PC-9 (cell line): Measurements from ENCODE around the gene ASCC3. TPM values are rescaled to one million over a fixed set of nuclear protein-coding genes. Genes with fewer than 3 reads are reported as not detected.

Experiments
- BruUV-seq: library from RNA; stranded (reverse); fragments of 400-500 nt; replicated peaks from 2 replicates; lab custom pipeline; 2021; lab: Mats Ljungman, UMichigan
- CTCF ChIA-PET: fragments of 300-600 bp; sonication (Branson Sonifier 250); formaldehyde crosslinking; loops from one replicate; lab custom pipeline; 2022; ENCODE audit warnings: antibody characterized with exemption; lab: Charles Lee
- POLR2A ChIA-PET: fragments of 300-600 bp; sonication (Branson Sonifier 250); formaldehyde crosslinking; loops from one replicate; lab custom pipeline; 2022; ENCODE audit warnings: antibody characterized with exemption; ENCODE audit not compliant: unreplicated experiment; lab: Charles Lee
- DNase-seq, 2 experiments: peaks; one replicate each; pipeline versions ENCODE4 v3.0.0 to v3.0.0-alpha.2; 2015 to 2022; ENCODE audit warnings: mixed read lengths in 1 of 2
- H2AFZ ChIP-seq: fragments of 200-600 bp; sonication (generic); 2 replicates; pipeline ENCODE4 v1.8.1; 2017; ENCODE audit warnings: antibody characterized with exemption
- H3F3A ChIP-seq: fragments of 200-600 bp; sonication (generic); 2 replicates; pipeline ENCODE4 v1.8.1; 2017; ENCODE audit warnings: antibody characterized with exemption, mild to moderate bottlenecking, low read depth; ENCODE audit not compliant: insufficient read depth
- H3K27ac ChIP-seq: fragments of 200-600 bp; sonication (generic); 2 replicates; pipeline ENCODE4 v1.6.1; 2016; ENCODE audit warnings: mixed run types
- H3K27me3 ChIP-seq: fragments of 200-600 bp; sonication (generic); 2 replicates; pipeline ENCODE4 v1.6.1; 2016; ENCODE audit warnings: low read depth, mixed run types; ENCODE audit not compliant: insufficient read depth
- H3K36me3 ChIP-seq: fragments of 200-600 bp; sonication (generic); 2 replicates; pipeline ENCODE4 v1.6.1; 2016; ENCODE audit warnings: low read depth, mixed run types
- H3K4me1 ChIP-seq: fragments of 200-600 bp; sonication (generic); replicated peaks from 2 replicates; pipeline ENCODE4 v1.6.1; 2016; ENCODE audit warnings: mixed run types; ENCODE audit not compliant: insufficient read depth
- H3K4me2 ChIP-seq: fragments of 200-600 bp; sonication (generic); 2 replicates; pipeline ENCODE4 v1.6.1; 2017; ENCODE audit warnings: mixed run types
- H3K4me3 ChIP-seq: fragments of 200-600 bp; sonication (generic); 2 replicates; pipeline ENCODE4 v1.6.1; 2016; ENCODE audit warnings: mixed run types
- H3K79me2 ChIP-seq: fragments of 200-600 bp; sonication (generic); 2 replicates; pipeline ENCODE4 v1.6.1; 2017; ENCODE audit warnings: low read depth, mixed run types
- H3K9me2 ChIP-seq: fragments of 200-600 bp; sonication (generic); 2 replicates; pipeline ENCODE4 v1.8.1; 2017; ENCODE audit warnings: mild to moderate bottlenecking; ENCODE audit not compliant: insufficient read depth
- H3K9me3 ChIP-seq: fragments of 200-600 bp; sonication (generic); 2 replicates; pipeline ENCODE4 v1.8.1; 2016; ENCODE audit warnings: low read depth; ENCODE audit not compliant: insufficient read depth
- H4K20me1 ChIP-seq: fragments of 200-600 bp; sonication (generic); 2 replicates; pipeline ENCODE4 v1.8.1; 2017; ENCODE audit not compliant: insufficient read depth
- EZH2 ChIP-seq: fragments of 200-600 bp; sonication (generic); IDR thresholded peaks from 2 replicates; pipeline ENCODE4 v1.8.0; 2017; ENCODE audit warnings: antibody characterized with exemption, low read depth
- intact Hi-C: fragments of 100-400 bp; cut with micrococcal nuclease; formaldehyde crosslinking; loops from one replicate; pipeline ENCODE4 v1.10.0; 2022; ENCODE audit not compliant: unreplicated experiment
- total RNA-seq: library from RNA; stranded (reverse); gene quantifications from 2 replicates; pipeline ENCODE4 v1.2.3, GENCODE V29; 2021
- TF ChIP-seq, protein P1 (sequence below): fragments of 200-600 bp; sonication (generic); conservative IDR thresholded peaks from 2 replicates; pipeline ENCODE4 v1.6.1; 2017; ENCODE audit warnings: mixed run types, antibody characterized with exemption, mild to moderate bottlenecking, moderate library complexity

Gene ASCC3
- total RNA-seq, 1 experiment from 2014 or later = 29.4 TPM

DNA sequence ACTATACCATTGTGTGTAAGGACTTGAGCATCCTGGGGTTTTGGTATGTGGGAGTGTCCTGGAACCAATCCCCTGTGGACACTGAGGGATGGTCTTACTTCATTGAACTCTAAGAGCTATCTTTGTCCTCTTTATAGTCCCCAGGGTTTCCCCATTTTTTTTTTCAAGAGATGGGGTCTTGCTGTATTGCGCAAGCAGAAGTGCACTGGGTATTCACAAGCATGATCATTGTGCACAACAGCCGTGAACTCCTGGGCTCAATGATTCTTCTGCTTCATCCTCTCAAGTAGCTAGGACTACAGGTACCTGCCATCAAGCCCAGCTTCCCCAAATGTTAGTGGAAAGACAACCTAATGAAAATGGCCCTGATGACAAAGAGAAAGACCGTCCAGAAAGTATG lies 2.2 kb upstream of the ASCC3 start:
- Histone ChIP-seq H4K20me1 (no peaks in the 10 kb centered on the region), H2AFZ (no peak overlapping the region), H3K27ac (no peak overlapping the region), H3K27me3 (no peaks in the 10 kb centered on the region), H3K4me1 (peaks cover 25% of the 10 kb centered on the region), H3K4me3 (no peak overlapping the region), H3K36me3 (no peaks in the 10 kb centered on the region), H3K9me3 (no peaks in the 10 kb centered on the region), H3K79me2 (peaks cover 34% of the 10 kb centered on the region), H3F3A (no peaks in the 10 kb centered on the region; the same call in 1 of the 2 replicates), H3K4me2 (no peak overlapping the region), H3K9me2 (no peaks in the 10 kb centered on the region)
- no peak for TF ChIP-seq EZH2
- TF ChIP-seq, protein P1, sequence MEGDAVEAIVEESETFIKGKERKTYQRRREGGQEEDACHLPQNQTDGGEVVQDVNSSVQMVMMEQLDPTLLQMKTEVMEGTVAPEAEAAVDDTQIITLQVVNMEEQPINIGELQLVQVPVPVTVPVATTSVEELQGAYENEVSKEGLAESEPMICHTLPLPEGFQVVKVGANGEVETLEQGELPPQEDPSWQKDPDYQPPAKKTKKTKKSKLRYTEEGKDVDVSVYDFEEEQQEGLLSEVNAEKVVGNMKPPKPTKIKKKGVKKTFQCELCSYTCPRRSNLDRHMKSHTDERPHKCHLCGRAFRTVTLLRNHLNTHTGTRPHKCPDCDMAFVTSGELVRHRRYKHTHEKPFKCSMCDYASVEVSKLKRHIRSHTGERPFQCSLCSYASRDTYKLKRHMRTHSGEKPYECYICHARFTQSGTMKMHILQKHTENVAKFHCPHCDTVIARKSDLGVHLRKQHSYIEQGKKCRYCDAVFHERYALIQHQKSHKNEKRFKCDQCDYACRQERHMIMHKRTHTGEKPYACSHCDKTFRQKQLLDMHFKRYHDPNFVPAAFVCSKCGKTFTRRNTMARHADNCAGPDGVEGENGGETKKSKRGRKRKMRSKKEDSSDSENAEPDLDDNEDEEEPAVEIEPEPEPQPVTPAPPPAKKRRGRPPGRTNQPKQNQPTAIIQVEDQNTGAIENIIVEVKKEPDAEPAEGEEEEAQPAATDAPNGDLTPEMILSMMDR = no peak
- intact Hi-C loops = no loop called here
- BruUV-seq = no TSS peak
- ChIA-PET POLR2A (no interaction called here), CTCF (no interaction called here)
- no peak for DNase-seq

DNA sequence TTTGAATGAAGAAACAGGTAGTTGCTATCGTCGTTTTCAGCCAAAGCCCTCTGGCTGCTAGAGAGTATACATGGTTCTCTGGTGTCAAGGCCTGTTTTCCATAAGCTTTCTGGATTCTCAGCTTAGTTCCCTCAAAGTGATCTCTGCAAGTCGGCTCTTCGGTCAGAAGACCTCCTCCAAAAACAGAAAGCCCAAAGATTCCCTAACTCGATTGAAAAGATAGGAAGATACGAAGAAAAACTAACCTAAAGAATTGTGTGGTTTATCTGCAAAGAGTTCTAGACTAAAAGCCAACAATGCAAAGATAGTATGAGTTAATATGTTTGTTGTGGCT lies 545 bp upstream of the ASCC3 start:
- DNase-seq = no peak
- H3K4me2 ChIP-seq = peak overlapping the region; percentile 81
- intact Hi-C loops = no loop called here
- peak overlapping the region; percentile 79 for H3K27ac ChIP-seq
- no peaks in the 10 kb centered on the region for H3K36me3 ChIP-seq
- POLR2A ChIA-PET = no interaction called here
- H3F3A ChIP-seq = no peaks in the 10 kb centered on the region; the same call in 1 of the 2 replicates
- CTCF ChIA-PET = no interaction called here
- no peaks in the 10 kb centered on the region for H3K9me2 ChIP-seq
- BruUV-seq = no TSS peak
- H4K20me1 ChIP-seq = no peaks in the 10 kb centered on the region
- TF ChIP-seq, protein P1 = no peak
- TF ChIP-seq EZH2 = no peak
- peaks cover 51% of the 10 kb centered on the region for H3K79me2 ChIP-seq
- H3K9me3 ChIP-seq = no peaks in the 10 kb centered on the region
- peaks cover 25% of the 10 kb centered on the region for H3K4me1 ChIP-seq
- peak overlapping the region; percentile 98 for H2AFZ ChIP-seq
- H3K4me3 ChIP-seq = peak overlapping the region; percentile 72
- H3K27me3 ChIP-seq = no peaks in the 10 kb centered on the region

DNA sequence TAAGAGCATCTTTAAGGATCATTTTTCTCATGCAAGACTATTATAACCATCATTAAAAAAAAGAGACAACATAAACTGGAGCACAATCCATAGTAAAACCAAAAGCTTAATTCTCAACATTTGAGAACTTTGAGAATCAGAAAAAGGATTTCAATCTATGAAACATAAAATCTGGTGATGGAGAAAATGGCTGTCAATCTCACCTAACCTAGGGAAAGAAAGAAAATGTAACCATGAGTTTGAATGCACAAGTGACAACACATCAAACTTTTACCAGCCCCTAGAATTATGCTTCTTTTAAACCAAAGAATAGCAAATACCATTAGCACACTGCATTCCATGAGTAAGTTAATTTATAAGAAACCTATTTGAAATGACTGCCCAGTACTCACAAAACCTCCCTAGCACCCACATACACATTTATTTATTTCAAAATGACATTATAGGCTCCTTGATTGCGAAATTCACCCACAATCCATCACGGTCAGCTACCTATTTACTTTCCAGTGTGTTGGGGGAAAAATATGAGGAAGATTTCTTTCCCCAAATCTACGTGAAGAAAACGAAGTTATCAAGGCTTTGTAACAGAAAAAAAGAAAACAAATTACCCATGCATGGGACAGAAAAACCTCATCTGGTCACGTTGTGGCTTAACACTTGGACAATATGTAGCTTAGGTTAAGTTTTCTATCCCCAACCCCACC lies 828 bp downstream of the ASCC3 start:
- Histone ChIP-seq H3K9me2 (no peaks in the 10 kb centered on the region), H3K79me2 (peaks cover 63% of the 10 kb centered on the region), H3K4me3 (peak overlapping the region; percentile 72), H3K27ac (peak overlapping the region; percentile 79), H3F3A (no peaks in the 10 kb centered on the region; the same call in 1 of the 2 replicates), H2AFZ (peak overlapping the region; percentile 98), H3K4me2 (peak overlapping the region; percentile 81), H3K9me3 (0 out of 2 replicates have a peak, but pooled peaks cover 3% of the 10 kb centered on the region), H3K4me1 (peaks cover 25% of the 10 kb centered on the region), H4K20me1 (peaks cover 7% of the 10 kb centered on the region; the same call in 1 of the 2 replicates), H3K27me3 (no peaks in the 10 kb centered on the region), H3K36me3 (no peaks in the 10 kb centered on the region)
- intact Hi-C loops = no loop called here
- peak in 1 of 2 experiments; percentile 42 for DNase-seq
- BruUV-seq = no TSS peak
- TF ChIP-seq, protein P1 = no peak
- no peak for TF ChIP-seq EZH2
- ChIA-PET POLR2A (interaction anchor here (0.6 to 0.7 kb wide), 2 partner anchors 445 to 1933 kb away, joined by 3 to 4 read pairs; no protein-coding TSS in a partner anchor), CTCF (interaction anchor here (0.6 kb wide), 1 partner anchor 1417 kb away, joined by 5 read pairs; no protein-coding TSS in a partner anchor)
